HL-60/S4 treated with phorbol 12-myristate 13-acetate at 8.2 ng/mL for 4 days and 3 days (cell line): ENCODE results near the gene KCNS1.
"Not testable (repeated sequence)": the region's sequence is repeated elsewhere in the genome, so short reads cannot be mapped to it uniquely, and the experiment has no call there.

ENCODE experiments used
- in situ Hi-C: fragments of 300-500 bp; cut with MboI; formaldehyde crosslinking; loops from 2 replicates; pipeline ENCODE4 v1.15.0; 2022; ENCODE audit warnings: low sequenced_read_pairs

Gene KCNS1

GRCh38 chr20:45100563-45101245 lies at the start of gene KCNS1:
TSS of gene KCNS1 (minus strand) at chr20:45101127. CDS start at chr20:45099236, 1,891 bp downstream.
- in situ Hi-C loops: no loop called here

GRCh38 chr20:45149062-45149461 lies 48.1 kb upstream of the KCNS1 start:
- in situ Hi-C loops: no loop called here

- in situ Hi-C loops: no loop called here
Measured at GRCh38 chr20:45140836-45141235, 39.9 kb upstream of the KCNS1 start.

GRCh38 chr20:45139733-45140375 lies 38.9 kb upstream of the KCNS1 start:
- in situ Hi-C loops: not testable (repeated sequence)

- in situ Hi-C loops: no loop called here
Measured at GRCh38 chr20:45138561-45139300, 37.8 kb upstream of the KCNS1 start.

- in situ Hi-C loops: no loop called here
Measured at GRCh38 chr20:45136911-45137310, 36.0 kb upstream of the KCNS1 start.

GRCh38 chr20:45128099-45128498 lies 27.2 kb upstream of the KCNS1 start:
- in situ Hi-C loops: no loop called here

- in situ Hi-C loops: no loop called here
Measured at GRCh38 chr20:45124365-45124764, 23.4 kb upstream of the KCNS1 start, which contains the start of gene WFDC12. TSS of gene WFDC12 (minus strand) at chr20:45124465. CDS start at chr20:45124447, 18 bp downstream.

- in situ Hi-C loops: no loop called here
Measured at GRCh38 chr20:45121388-45121787, 20.5 kb upstream of the KCNS1 start.

- in situ Hi-C loops: no loop called here
Measured at GRCh38 chr20:45119556-45120266, 18.8 kb upstream of the KCNS1 start.

- in situ Hi-C loops: no loop called here
Measured at GRCh38 chr20:45118028-45118427, 17.1 kb upstream of the KCNS1 start.

GRCh38 chr20:45117581-45117980 lies 16.7 kb upstream of the KCNS1 start:
- in situ Hi-C loops: no loop called here

- in situ Hi-C loops: no loop called here
Measured at GRCh38 chr20:45115829-45116228, 14.9 kb upstream of the KCNS1 start.

GRCh38 chr20:45115386-45115774 lies 14.5 kb upstream of the KCNS1 start:
- in situ Hi-C loops: no loop called here

GRCh38 chr20:45114465-45115385 lies 13.8 kb upstream of the KCNS1 start, which contains the start of gene WFDC5:
TSS of gene WFDC5 (minus strand) at chr20:45115174. CDS start at chr20:45115083, 91 bp downstream.
- in situ Hi-C loops: no loop called here

- in situ Hi-C loops: no loop called here
Measured at GRCh38 chr20:45113865-45114264, 12.9 kb upstream of the KCNS1 start.

- in situ Hi-C loops: no loop called here
Measured at GRCh38 chr20:45112754-45113153, 11.8 kb upstream of the KCNS1 start.

GRCh38 chr20:45111799-45112471 lies 11.0 kb upstream of the KCNS1 start:
- in situ Hi-C loops: no loop called here

GRCh38 chr20:45111285-45111684 lies 10.4 kb upstream of the KCNS1 start:
- in situ Hi-C loops: no loop called here
